ENCODE measurements around the gene CTDSPL. TPM values are rescaled to one million over a fixed set of nuclear protein-coding genes. Genes with fewer than 3 reads are reported as not detected.
"Not testable (repeated sequence)": the region's sequence is repeated elsewhere in the genome, so short reads cannot be mapped to it uniquely, and the experiment has no call there.

The CTDSPL gene
- total RNA-seq, 1 experiment from 2014 or later, result 27.4 TPM

GRCh38 chr3:38027466-38028465 lies 166.1 kb downstream of the CTDSPL start:
- H3K9me3 ChIP-seq (replicated peaks), result no peaks in the 10 kb centered on the region
- no peaks in the 10 kb centered on the region for H3K27me3 ChIP-seq (replicated peaks)
- DNase-seq (ENCODE audit: low read depth in 1 of 2, low spot score in 2 of 2), result no peak
- peaks cover 19% of the 10 kb centered on the region for H3K4me1 ChIP-seq (replicated peaks)
- H3K36me3 ChIP-seq, result no peaks in the 10 kb centered on the region
- no peak overlapping the region for H3K27ac ChIP-seq
- no peak overlapping the region for H3K4me3 ChIP-seq

GRCh38 chr3:38028621-38029361 lies 167.1 kb downstream of the CTDSPL start:
- DNase-seq (ENCODE audit: low read depth in 1 of 2, low spot score in 2 of 2), result no peak
- Histone ChIP-seq H3K36me3 (no peaks in the 10 kb centered on the region), H3K9me3 (replicated peaks) (no peaks in the 10 kb centered on the region), H3K4me3 (peak overlapping the region; percentile 37), H3K4me1 (replicated peaks) (peaks cover 15% of the 10 kb centered on the region), H3K27me3 (replicated peaks) (no peaks in the 10 kb centered on the region), H3K27ac (no peak overlapping the region)

- Histone ChIP-seq H3K27ac (no peak within 1 kb of the TSS), H3K9me3 (replicated peaks) (no peaks in the 10 kb centered on the region), H3K4me1 (replicated peaks) (peaks cover 10% of the 10 kb centered on the region), H3K4me3 (peak within 1 kb of the TSS; percentile 37), H3K36me3 (no peaks in the 10 kb centered on the region), H3K27me3 (replicated peaks) (no peaks in the 10 kb centered on the region)
- DNase-seq (ENCODE audit: low read depth in 1 of 2, low spot score in 2 of 2), result peak; percentile 23 to 60
Observed at GRCh38 chr3:38029400-38030125, 167.9 kb downstream of the CTDSPL start, which contains the start of gene PLCD1. Gene PLCD1, minus strand, starts transcription at chr3:38029642. Its CDS starts 103 bp downstream, at chr3:38029539.

GRCh38 chr3:38030126-38031021 lies 168.7 kb downstream of the CTDSPL start:
- H3K4me3 ChIP-seq, result peak overlapping the region; percentile 37
- H3K9me3 ChIP-seq (replicated peaks), result no peaks in the 10 kb centered on the region
- H3K36me3 ChIP-seq, result no peaks in the 10 kb centered on the region
- no peak overlapping the region for H3K27ac ChIP-seq
- H3K4me1 ChIP-seq (replicated peaks), result peaks cover 8% of the 10 kb centered on the region
- no peak for DNase-seq (ENCODE audit: low read depth in 1 of 2, low spot score in 2 of 2)
- H3K27me3 ChIP-seq (replicated peaks), result no peaks in the 10 kb centered on the region

- DNase-seq (ENCODE audit: low read depth in 1 of 2, low spot score in 2 of 2), result no peak
- Histone ChIP-seq H3K9me3 (replicated peaks) (no peaks in the 10 kb centered on the region), H3K27ac (no peak overlapping the region), H3K27me3 (replicated peaks) (no peaks in the 10 kb centered on the region), H3K4me3 (no peak overlapping the region), H3K36me3 (no peaks in the 10 kb centered on the region), H3K4me1 (replicated peaks) (peaks cover 5% of the 10 kb centered on the region)
Observed at GRCh38 chr3:38031022-38031994, 169.6 kb downstream of the CTDSPL start.

- Histone ChIP-seq H3K27ac (no peak overlapping the region), H3K9me3 (replicated peaks) (no peaks in the 10 kb centered on the region), H3K36me3 (no peaks in the 10 kb centered on the region), H3K4me1 (replicated peaks) (peaks cover 5% of the 10 kb centered on the region), H3K27me3 (replicated peaks) (no peaks in the 10 kb centered on the region), H3K4me3 (no peak overlapping the region)
- no peak for DNase-seq (ENCODE audit: low read depth in 1 of 2, low spot score in 2 of 2)
Observed at GRCh38 chr3:38032328-38032865, 170.7 kb downstream of the CTDSPL start.

GRCh38 chr3:38033586-38033985 lies 171.9 kb downstream of the CTDSPL start:
- H3K4me1 ChIP-seq (replicated peaks); H3K27ac ChIP-seq; H3K4me3 ChIP-seq; H3K27me3 ChIP-seq (replicated peaks); H3K36me3 ChIP-seq; H3K9me3 ChIP-seq (replicated peaks); DNase-seq (ENCODE audit: low read depth in 1 of 2, low spot score in 2 of 2): not testable (repeated sequence)

Other genes with a start within 250 kb of the CTDSPL start
- 0.13 and 0.16 TPM in 2 replicates for gene VILL, start 128.9 kb downstream of the CTDSPL start, total RNA-seq (2014; rRNA removed; shearing (Covaris generic))
- gene PLCD1, start 167.8 kb downstream of the CTDSPL start, total RNA-seq (2014; rRNA removed; shearing (Covaris generic)), result 2.9 and 4.8 TPM in 2 replicates
- not detected in 2 replicates for gene DLEC1, start 177.3 kb downstream of the CTDSPL start, total RNA-seq (2014; rRNA removed; shearing (Covaris generic))

Data from SJSA1 (cell line).